HFF-Myc (cell line): ENCODE data around the gene IFI16.

Source experiments
- DNase-seq: peaks from one replicate; pipeline ENCODE4 v3.0.0-alpha.2; 2011; ENCODE audit warnings: low read depth; ENCODE audit errors: extremely low read depth
- H3K4me3 ChIP-seq: replicated peaks from 2 replicates; pipeline ENCODE4 v1.5.1; 2011; ENCODE audit warnings: low read depth, mild to moderate bottlenecking, control low read depth, low read length
- TF ChIP-seq, protein P1 (sequence below): IDR thresholded peaks from 2 replicates; pipeline ENCODE4 v1.5.1; 2012; ENCODE audit warnings: mild to moderate bottlenecking, low read depth, low read length, control low read depth; ENCODE audit errors: missing control alignments

The IFI16 gene

DNA sequence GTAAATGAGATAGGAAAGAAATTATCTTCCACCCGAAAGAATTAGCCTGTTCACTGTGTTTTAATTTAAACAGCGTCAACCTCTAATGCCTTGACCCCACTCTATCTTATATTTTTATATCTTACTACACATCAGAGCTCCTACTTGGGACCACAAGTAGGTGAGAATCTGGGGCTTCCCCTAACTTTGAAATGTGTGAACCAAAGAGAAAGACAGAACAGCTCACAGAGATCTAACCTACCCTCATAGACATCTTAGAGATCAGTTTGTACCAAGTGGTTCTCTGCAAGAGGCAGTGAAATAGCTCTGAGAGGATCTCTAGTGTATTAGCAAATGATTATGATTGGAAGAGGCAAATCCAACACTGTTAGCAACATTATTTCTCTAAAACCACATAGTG lies 31.0 kb upstream of the IFI16 start:
- DNase-seq, result no peak
- no peak overlapping the region for H3K4me3 ChIP-seq
- TF ChIP-seq, protein P1, sequence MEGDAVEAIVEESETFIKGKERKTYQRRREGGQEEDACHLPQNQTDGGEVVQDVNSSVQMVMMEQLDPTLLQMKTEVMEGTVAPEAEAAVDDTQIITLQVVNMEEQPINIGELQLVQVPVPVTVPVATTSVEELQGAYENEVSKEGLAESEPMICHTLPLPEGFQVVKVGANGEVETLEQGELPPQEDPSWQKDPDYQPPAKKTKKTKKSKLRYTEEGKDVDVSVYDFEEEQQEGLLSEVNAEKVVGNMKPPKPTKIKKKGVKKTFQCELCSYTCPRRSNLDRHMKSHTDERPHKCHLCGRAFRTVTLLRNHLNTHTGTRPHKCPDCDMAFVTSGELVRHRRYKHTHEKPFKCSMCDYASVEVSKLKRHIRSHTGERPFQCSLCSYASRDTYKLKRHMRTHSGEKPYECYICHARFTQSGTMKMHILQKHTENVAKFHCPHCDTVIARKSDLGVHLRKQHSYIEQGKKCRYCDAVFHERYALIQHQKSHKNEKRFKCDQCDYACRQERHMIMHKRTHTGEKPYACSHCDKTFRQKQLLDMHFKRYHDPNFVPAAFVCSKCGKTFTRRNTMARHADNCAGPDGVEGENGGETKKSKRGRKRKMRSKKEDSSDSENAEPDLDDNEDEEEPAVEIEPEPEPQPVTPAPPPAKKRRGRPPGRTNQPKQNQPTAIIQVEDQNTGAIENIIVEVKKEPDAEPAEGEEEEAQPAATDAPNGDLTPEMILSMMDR, result no peak

DNA sequence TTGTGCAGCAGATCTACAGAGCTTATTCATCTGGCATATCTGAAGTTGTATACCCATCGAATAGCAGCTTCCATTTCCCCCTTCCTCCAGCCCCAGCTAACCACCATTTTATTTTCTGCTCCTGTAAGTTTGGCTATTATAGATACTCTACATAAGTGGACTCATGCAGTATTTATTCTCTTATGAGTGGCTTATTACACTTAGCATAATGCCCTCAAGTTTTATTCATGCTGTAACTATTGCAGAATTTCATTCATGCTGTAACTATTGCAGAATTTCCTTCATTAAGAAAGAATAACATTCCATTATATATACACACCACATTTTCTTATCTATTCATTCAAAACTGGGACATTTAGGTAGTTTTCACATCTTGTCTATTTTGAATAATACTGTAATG lies 30.5 kb upstream of the IFI16 start:
- TF ChIP-seq, protein P1, result no peak
- DNase-seq, result no peak
- H3K4me3 ChIP-seq, result no peak overlapping the region

DNA sequence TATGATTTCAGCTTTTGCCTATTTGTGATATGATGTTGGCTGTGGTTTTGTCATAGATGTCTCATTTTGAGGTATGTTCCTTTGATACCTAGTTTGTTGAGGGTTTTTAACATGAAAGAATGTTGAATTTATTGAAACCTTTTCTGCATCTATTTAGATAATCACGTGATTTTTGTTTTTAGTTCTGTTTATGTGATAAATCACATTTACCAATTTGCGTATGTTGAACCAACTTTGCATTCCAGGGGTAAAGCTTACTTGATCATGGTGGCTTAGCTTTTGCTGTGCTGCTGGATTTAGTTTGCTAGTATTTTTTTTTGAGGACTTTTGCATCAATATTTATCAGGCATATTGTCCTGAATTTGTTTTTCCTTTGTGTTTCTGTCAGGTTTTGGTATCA lies 26.5 kb upstream of the IFI16 start:
- no peak overlapping the region for H3K4me3 ChIP-seq
- DNase-seq, result no peak
- TF ChIP-seq, protein P1, result no peak

DNA sequence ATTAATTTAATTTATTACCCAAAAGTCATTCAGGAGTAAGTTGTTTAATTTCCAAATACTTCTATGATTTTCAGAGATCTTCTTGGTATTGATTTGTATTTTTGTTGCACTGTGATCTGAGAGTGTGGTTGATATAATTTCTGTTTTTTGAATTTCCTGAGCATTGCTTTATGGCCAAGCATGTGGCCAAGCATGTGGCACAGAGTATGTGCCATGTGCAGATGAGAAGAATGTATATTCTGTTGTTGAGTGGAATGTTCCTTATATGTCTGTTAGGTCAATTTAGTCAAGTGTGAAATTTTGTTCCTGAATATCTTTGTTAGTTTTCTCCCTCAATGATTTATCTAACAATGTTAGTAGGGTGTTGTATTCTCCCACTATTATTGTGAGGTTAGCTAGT lies 25.3 kb upstream of the IFI16 start:
- TF ChIP-seq, protein P1, result no peak
- no peak for DNase-seq
- H3K4me3 ChIP-seq, result no peak overlapping the region

DNA sequence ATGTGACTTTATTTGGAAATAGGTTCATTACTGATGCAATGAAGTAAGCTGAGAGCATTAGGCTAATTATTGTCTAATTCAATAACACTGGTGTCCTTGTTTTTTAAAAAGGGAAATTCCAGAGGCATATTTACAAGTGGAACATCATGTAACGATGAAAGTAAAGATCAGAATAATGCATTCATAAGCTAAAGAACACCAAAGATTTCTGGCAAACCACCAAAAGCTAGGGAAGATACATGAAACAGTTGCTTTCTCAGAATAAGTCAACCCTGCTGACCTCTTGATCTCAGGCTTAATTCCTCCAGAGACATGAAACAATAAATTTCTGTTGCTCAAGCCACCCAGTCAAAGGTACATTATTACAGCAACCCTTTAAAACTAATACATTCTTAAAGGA lies 20.3 kb upstream of the IFI16 start:
- DNase-seq, result no peak
- TF ChIP-seq, protein P1, result no peak
- no peak overlapping the region for H3K4me3 ChIP-seq

DNA sequence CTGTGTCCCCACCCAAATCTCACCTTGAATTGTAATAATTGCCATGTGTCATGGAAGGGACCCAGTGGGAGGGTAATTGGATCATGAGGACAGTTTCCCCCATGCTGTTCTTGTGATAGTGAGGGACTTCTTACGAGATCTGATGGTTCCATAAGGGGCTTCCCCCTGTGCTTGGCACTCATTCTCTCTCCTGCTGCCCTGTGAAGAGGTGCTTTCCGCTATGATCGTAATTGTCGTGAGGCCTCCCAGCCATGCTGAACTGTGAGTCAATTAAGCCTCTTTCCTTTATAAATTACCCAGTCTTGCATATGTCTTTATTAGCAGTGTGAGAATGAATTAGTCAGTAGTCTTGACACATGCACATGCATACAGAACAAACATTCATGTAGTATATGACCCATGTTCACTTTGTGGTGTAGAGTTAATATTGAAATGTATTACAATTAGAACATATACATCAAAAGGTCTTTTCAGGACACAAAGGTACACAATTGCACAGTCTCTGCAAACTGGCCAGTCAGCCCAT lies 16.9 kb upstream of the IFI16 start:
- H3K4me3 ChIP-seq, result no peak overlapping the region
- TF ChIP-seq, protein P1, result no peak
- no peak for DNase-seq

DNA sequence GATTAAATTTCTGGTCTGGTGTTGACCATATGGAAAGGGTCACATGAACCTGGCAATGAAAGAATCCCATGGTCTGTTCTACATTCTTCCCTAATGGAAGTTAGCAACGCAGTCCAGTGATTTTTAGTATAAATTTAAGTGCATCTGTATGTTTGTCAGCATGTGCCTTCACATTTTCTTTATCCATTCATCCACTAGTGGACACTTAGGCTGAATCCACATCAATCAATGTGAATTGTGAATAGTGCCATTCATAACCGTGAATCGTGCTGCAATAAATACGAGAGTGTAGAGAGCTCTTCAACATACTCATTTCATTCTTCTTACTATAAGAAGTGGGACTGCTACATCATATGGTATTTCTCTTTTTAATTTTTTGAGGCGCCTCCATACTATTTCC lies 12.7 kb upstream of the IFI16 start:
- DNase-seq, result no peak
- H3K4me3 ChIP-seq, result no peak overlapping the region
- TF ChIP-seq, protein P1, result no peak
